Muscle layer of colon (tissue), 2 donors: ENCODE results near the gene TNRC6C.
"Not testable (repeated sequence)": the region's sequence is repeated elsewhere in the genome, so short reads cannot be mapped to it uniquely, and the experiment has no call there.

Experiments used
- H3K27ac ChIP-seq: one replicate; pipeline ENCODE4 v1.7.0; 2013; ENCODE audit warnings: low read depth, mild to moderate bottlenecking, low read length, moderate library complexity
- H3K27me3 ChIP-seq, 2 donors: one replicate each; pipeline ENCODE4 v1.7.0; 2013; ENCODE audit warnings: low read length in 2 of 2, mild to moderate bottlenecking in 2 of 2; ENCODE audit not compliant: insufficient read depth in 2 of 2, control insufficient read depth in 1 of 2
- H3K36me3 ChIP-seq: one replicate; pipeline ENCODE4 v1.7.0; 2013; ENCODE audit warnings: mild to moderate bottlenecking, low read length; ENCODE audit not compliant: insufficient read depth
- H3K4me1 ChIP-seq: one replicate; pipeline ENCODE4 v1.7.0; 2013; ENCODE audit warnings: mild to moderate bottlenecking, low read length; ENCODE audit not compliant: insufficient read depth
- H3K4me3 ChIP-seq, 2 donors: one replicate each; pipeline ENCODE4 v1.7.0; 2013; ENCODE audit warnings: low read length in 2 of 2, low read depth in 1 of 2, mild to moderate bottlenecking in 1 of 2, moderate library complexity in 1 of 2
- H3K9ac ChIP-seq: one replicate; pipeline ENCODE4 v1.7.0; 2013; ENCODE audit warnings: low read length
- H3K9me3 ChIP-seq: one replicate; pipeline ENCODE4 v1.7.0; 2013; ENCODE audit warnings: mild to moderate bottlenecking, low read length
- donor health status: abdominal sarcoma.
- donor health status: Adenocarcinoma of cecum.

Gene TNRC6C

GRCh38 chr17:77982430-77982829 is 23.9 kb downstream of the TNRC6C start:
- H3K4me3 ChIP-seq, H3K27me3 ChIP-seq, H3K9me3 ChIP-seq, H3K9ac ChIP-seq, H3K27ac ChIP-seq, H3K36me3 ChIP-seq, H3K4me1 ChIP-seq: not testable (repeated sequence)

GRCh38 chr17:77990301-77990700 is 31.8 kb downstream of the TNRC6C start:
- H3K27me3 ChIP-seq: no peaks in the 10 kb centered on the region
- H3K9ac ChIP-seq: no peak overlapping the region
- H3K4me1 ChIP-seq: peaks cover 13% of the 10 kb centered on the region
- no peaks in the 10 kb centered on the region for H3K9me3 ChIP-seq
- no peaks in the 10 kb centered on the region for H3K36me3 ChIP-seq
- no peak overlapping the region for H3K27ac ChIP-seq
- no peak overlapping the region for H3K4me3 ChIP-seq

- H3K36me3 ChIP-seq, H3K9me3 ChIP-seq, H3K4me3 ChIP-seq, H3K27me3 ChIP-seq, H3K9ac ChIP-seq, H3K27ac ChIP-seq: not testable (repeated sequence)
- peaks cover 23% of the 10 kb centered on the region for H3K4me1 ChIP-seq
These were observed 35.2 kb downstream of the TNRC6C start for GRCh38 chr17:77993735-77994134.

GRCh38 chr17:77995146-77995852 is 36.8 kb downstream of the TNRC6C start:
- Histone ChIP-seq H3K4me3 (no peak overlapping the region), H3K27me3 (no peaks in the 10 kb centered on the region), H3K36me3 (no peaks in the 10 kb centered on the region), H3K27ac (peak overlapping the region; percentile 37), H3K9me3 (no peaks in the 10 kb centered on the region), H3K9ac (no peak overlapping the region), H3K4me1 (peaks cover 24% of the 10 kb centered on the region)

GRCh38 chr17:77996256-77996655 is 37.8 kb downstream of the TNRC6C start:
- Histone ChIP-seq H3K4me3 (no peak overlapping the region), H3K4me1 (peaks cover 24% of the 10 kb centered on the region), H3K27ac (no peak overlapping the region)

GRCh38 chr17:77999413-78000173 is 41.1 kb downstream of the TNRC6C start:
- Histone ChIP-seq H3K9ac (no peak overlapping the region), H3K27ac (no peak overlapping the region)

More at GRCh38 chr17:77996256-77996655, 37.8 kb downstream of the TNRC6C start:
- Histone ChIP-seq H3K36me3 (no peaks in the 10 kb centered on the region), H3K9me3 (no peaks in the 10 kb centered on the region), H3K9ac (no peak overlapping the region), H3K27me3 (no peaks in the 10 kb centered on the region)

GRCh38 chr17:78000341-78000740 is 41.8 kb downstream of the TNRC6C start:
- H3K27ac ChIP-seq: no peak overlapping the region
- no peaks in the 10 kb centered on the region for H3K27me3 ChIP-seq
- H3K4me3 ChIP-seq: no peak overlapping the region
- no peaks in the 10 kb centered on the region for H3K9me3 ChIP-seq
- peaks cover 2% of the 10 kb centered on the region for H3K36me3 ChIP-seq
- H3K4me1 ChIP-seq: peaks cover 14% of the 10 kb centered on the region
- no peak overlapping the region for H3K9ac ChIP-seq

More at GRCh38 chr17:77999413-78000173, 41.1 kb downstream of the TNRC6C start:
- no peaks in the 10 kb centered on the region for H3K9me3 ChIP-seq
- no peaks in the 10 kb centered on the region for H3K36me3 ChIP-seq
- H3K4me3 ChIP-seq: no peak overlapping the region
- peaks cover 21% of the 10 kb centered on the region for H3K4me1 ChIP-seq
- no peaks in the 10 kb centered on the region for H3K27me3 ChIP-seq

GRCh38 chr17:78001182-78001581 is 42.7 kb downstream of the TNRC6C start:
- Histone ChIP-seq H3K36me3 (peaks cover 11% of the 10 kb centered on the region), H3K9ac (no peak overlapping the region), H3K27ac (no peak overlapping the region), H3K4me1 (peaks cover 6% of the 10 kb centered on the region), H3K4me3 (no peak overlapping the region), H3K9me3 (no peaks in the 10 kb centered on the region), H3K27me3 (no peaks in the 10 kb centered on the region)

GRCh38 chr17:78001612-78002011 is 43.1 kb downstream of the TNRC6C start:
- no peak overlapping the region for H3K27ac ChIP-seq

GRCh38 chr17:78002166-78002565 is 43.7 kb downstream of the TNRC6C start:
- no peaks in the 10 kb centered on the region for H3K9me3 ChIP-seq
- H3K36me3 ChIP-seq: peaks cover 11% of the 10 kb centered on the region
- H3K4me1 ChIP-seq: peaks cover 4% of the 10 kb centered on the region
- H3K27me3 ChIP-seq: no peaks in the 10 kb centered on the region
- no peak overlapping the region for H3K4me3 ChIP-seq
- H3K9ac ChIP-seq: no peak overlapping the region
- no peak overlapping the region for H3K27ac ChIP-seq

More at GRCh38 chr17:78001612-78002011, 43.1 kb downstream of the TNRC6C start:
- H3K4me1 ChIP-seq: peaks cover 4% of the 10 kb centered on the region
- H3K27me3 ChIP-seq: no peaks in the 10 kb centered on the region
- no peak overlapping the region for H3K9ac ChIP-seq
- H3K4me3 ChIP-seq: no peak overlapping the region
- H3K9me3 ChIP-seq: no peaks in the 10 kb centered on the region
- peaks cover 11% of the 10 kb centered on the region for H3K36me3 ChIP-seq

GRCh38 chr17:78005452-78006171 is 47.1 kb downstream of the TNRC6C start:
- Histone ChIP-seq H3K4me3 (no peak overlapping the region), H3K9ac (no peak overlapping the region), H3K36me3 (peaks cover 11% of the 10 kb centered on the region), H3K4me1 (no peaks in the 10 kb centered on the region), H3K27me3 (no peaks in the 10 kb centered on the region), H3K9me3 (no peaks in the 10 kb centered on the region), H3K27ac (no peak overlapping the region)
